Esophagus squamous epithelium (tissue), 5 donors: ENCODE measurements around the gene CYTH2. TPM values are rescaled to one million over a fixed set of nuclear protein-coding genes. Genes with fewer than 3 reads are reported as not detected.

Experiments
- DNase-seq: peaks from one replicate; lab custom pipeline; 2025; lab: John Stamatoyannopoulos, UW
- H3K27ac ChIP-seq, 4 donors: fragments of 200-600 bp; sonication (generic); one replicate each; pipeline ENCODE4 v1.5.1; 2016 to 2019; ENCODE audit warnings: mild to moderate bottlenecking in 1 of 4
- H3K27me3 ChIP-seq, 4 donors: fragments of 200-600 bp; sonication (generic); 1 replicate in 3 of 4; 2 replicates in 1 of 4; pipeline versions ENCODE4 v1.5.1 to v1.6.0; 2017 to 2021; ENCODE audit warnings: antibody characterized with exemption in 1 of 4
- H3K36me3 ChIP-seq, 3 donors: fragments of 200-600 bp; sonication (generic); one replicate each; pipeline ENCODE4 v1.5.1; 2016 to 2019
- H3K4me1 ChIP-seq, 3 donors: fragments of 200-600 bp; sonication (generic); one replicate each; pipeline ENCODE4 v1.5.1; 2017 to 2019
- H3K4me3 ChIP-seq, 4 donors: fragments of 200-600 bp; sonication (generic); 1 replicate in 3 of 4; 2 replicates in 1 of 4; pipeline ENCODE4 v1.5.1; 2016 to 2019; ENCODE audit warnings: mild to moderate bottlenecking in 2 of 4, moderate library complexity in 1 of 4
- H3K9me3 ChIP-seq, 3 donors: fragments of 200-600 bp; sonication (generic); one replicate each; pipeline ENCODE4 v1.5.1; 2016 to 2019
- CTCF ChIP-seq, 6 experiments: fragments of 450-650 bp in 4 of 6; fragments of 200-600 bp in 2 of 6; sonication (generic) in 2 of 6; IDR thresholded peaks; one replicate each; pipeline ENCODE4 v1.5.1; 2016 to 2019; ENCODE audit warnings: antibody characterized with exemption in 6 of 6, mild to moderate bottlenecking in 4 of 6, moderate library complexity in 4 of 6
- POLR2A ChIP-seq, 4 donors: fragments of 450-650 bp; IDR thresholded peaks; one replicate each; pipeline ENCODE4 v1.6.1; 2017; ENCODE audit warnings: antibody characterized with exemption in 4 of 4, mild to moderate bottlenecking in 4 of 4, moderate library complexity in 3 of 4
- WGBS, 2 donors: methylation state at CpG; one replicate each; pipeline ENCODE4 v1.1.5; 2018; 5-methylcytosine and 5-hydroxymethylcytosine counted together
- intact Hi-C: fragments of 100-400 bp; cut with DNase I; formaldehyde crosslinking; loops from one replicate; pipeline ENCODE4 v1.15.0; 2022
- total RNA-seq, 4 donors: library from RNA; depleted of rRNA; stranded (reverse); fragments of >200 nt; gene quantifications; one replicate each; pipeline ENCODE4 v1.1.0, GENCODE V29; 2016
- donor health status: DM: yes; HTN: yes; CAD: no.

The CYTH2 gene
- total RNA-seq, 4 donors from 2014 or later: 40.8 to 101 (median 47.8) TPM

- Histone ChIP-seq H3K27ac (no peak overlapping the region), H3K36me3 (peaks cover 30 to 58% (median 37%) of the 10 kb centered on the region in 3 donors)
- intact Hi-C loops: no loop called here
Measured at GRCh38 chr19:48478339-48479256, 9.4 kb downstream of the CYTH2 start.

GRCh38 chr19:48479686-48480085 lies 10.5 kb downstream of the CYTH2 start:
- Histone ChIP-seq H3K4me1 (peaks cover 15 to 32% (median 26%) of the 10 kb centered on the region in 3 donors), H3K9me3 (no peaks in the 10 kb centered on the region), H3K4me3 (peak overlapping the region in 3 of 4 donors; percentile 54 to 70 (median 66)), H3K36me3 (peaks cover 19 to 47% (median 26%) of the 10 kb centered on the region in 3 donors), H3K27ac (peak overlapping the region; percentile 68 to 93 (median 90)), H3K27me3 (no peaks in the 10 kb centered on the region)
- DNase-seq: no peak
- 79 to 85% methylated on average over 3 to 7 of the region's 7 CpGs for WGBS, 2 donors
- no peak for TF ChIP-seq CTCF (IDR thresholded peaks at IDR 0.05)
- TF ChIP-seq POLR2A (IDR thresholded peaks at IDR 0.05): no peak
- intact Hi-C loops: no loop called here

More at GRCh38 chr19:48478339-48479256, 9.4 kb downstream of the CYTH2 start:
- Histone ChIP-seq H3K9me3 (no peaks in the 10 kb centered on the region), H3K27me3 (no peaks in the 10 kb centered on the region), H3K4me3 (no peak overlapping the region), H3K4me1 (peaks cover 15 to 32% (median 26%) of the 10 kb centered on the region in 3 donors)
- no peak for DNase-seq
- 85 to 87% methylated on average over 4 to 12 of the region's 29 CpGs for WGBS, 2 donors
- no peak for TF ChIP-seq POLR2A (IDR thresholded peaks at IDR 0.05)
- no peak for TF ChIP-seq CTCF (IDR thresholded peaks at IDR 0.05)

- no peak for DNase-seq
- Histone ChIP-seq H3K27me3 (no peaks in the 10 kb centered on the region), H3K36me3 (peaks cover 14 to 45% (median 21%) of the 10 kb centered on the region in 3 donors), H3K27ac (peak overlapping the region; percentile 68 to 93 (median 90)), H3K4me3 (peak overlapping the region; percentile 25 to 70 (median 60)), H3K4me1 (peaks cover 15 to 32% (median 26%) of the 10 kb centered on the region in 3 donors), H3K9me3 (no peaks in the 10 kb centered on the region)
- TF ChIP-seq CTCF (IDR thresholded peaks at IDR 0.05) (no peak), POLR2A (IDR thresholded peaks at IDR 0.05) (peak in 1 of 4 donors; percentile 19)
- intact Hi-C loops: no loop called here
- 7% methylated on average over 9 of the region's 32 CpGs; no CpG with 5 or more reads in 1 of the 2 donors for WGBS, 2 donors
Measured at GRCh38 chr19:48480183-48480557, 11.0 kb downstream of the CYTH2 start.

- 24 to 45% methylated on average over 11 to 24 of the region's 52 CpGs for WGBS, 2 donors
- TF ChIP-seq POLR2A (IDR thresholded peaks at IDR 0.05) (no peak), CTCF (IDR thresholded peaks at IDR 0.05) (no peak)
- intact Hi-C loops: no loop called here
- Histone ChIP-seq H3K27ac (peak overlapping the region; percentile 68 to 93 (median 90)), H3K4me3 (peak overlapping the region; percentile 25 to 70 (median 60)), H3K36me3 (peaks cover 7 to 40% (median 15%) of the 10 kb centered on the region in 3 donors), H3K27me3 (no peaks in the 10 kb centered on the region), H3K4me1 (peaks cover 15 to 32% (median 26%) of the 10 kb centered on the region in 3 donors), H3K9me3 (no peaks in the 10 kb centered on the region)
- DNase-seq: no peak
Measured at GRCh38 chr19:48480558-48481500, 11.7 kb downstream of the CYTH2 start.
